MM.1S (cell line): ENCODE results near the gene ZNF487.

Source experiments
- CTCF ChIP-seq: fragments of 300-600 bp; sonication (generic); IDR thresholded peaks from 2 replicates; pipeline ENCODE4 v1.5.1; 2016; ENCODE audit warnings: antibody characterized with exemption, low read length, mixed read lengths
- EZH2 ChIP-seq: fragments of 300-600 bp; sonication (generic); optimal IDR thresholded peaks from 2 replicates; pipeline ENCODE3; 2017; ENCODE audit warnings: low read depth, mild to moderate bottlenecking, antibody characterized with exemption, low read length, mixed read lengths
- EZH2phosphoT487 ChIP-seq: fragments of 300-600 bp; sonication (generic); IDR thresholded peaks from 2 replicates; pipeline ENCODE4 v1.6.1; 2018; ENCODE audit warnings: antibody characterized with exemption, low read length

- TF ChIP-seq CTCF (no peak), EZH2 (no peak), EZH2phosphoT487 (no peak)
Observed at GRCh38 chr10:43419997-43420368, 16.9 kb upstream of the ZNF487 start.
